HG03520 (cell line): ENCODE results near the gene MRPL2.
"Not testable (repeated sequence)": the region's sequence is repeated elsewhere in the genome, so short reads cannot be mapped to it uniquely, and the experiment has no call there.

ENCODE experiments used
- ATAC-seq: cut with Tn5 transposase; IDR thresholded peaks from one replicate; pipeline ENCODE4 v1.9.1; 2021; ENCODE audit warnings: mild to moderate bottlenecking, moderate library complexity; ENCODE audit not compliant: unreplicated experiment

MRPL2 gene

DNA sequence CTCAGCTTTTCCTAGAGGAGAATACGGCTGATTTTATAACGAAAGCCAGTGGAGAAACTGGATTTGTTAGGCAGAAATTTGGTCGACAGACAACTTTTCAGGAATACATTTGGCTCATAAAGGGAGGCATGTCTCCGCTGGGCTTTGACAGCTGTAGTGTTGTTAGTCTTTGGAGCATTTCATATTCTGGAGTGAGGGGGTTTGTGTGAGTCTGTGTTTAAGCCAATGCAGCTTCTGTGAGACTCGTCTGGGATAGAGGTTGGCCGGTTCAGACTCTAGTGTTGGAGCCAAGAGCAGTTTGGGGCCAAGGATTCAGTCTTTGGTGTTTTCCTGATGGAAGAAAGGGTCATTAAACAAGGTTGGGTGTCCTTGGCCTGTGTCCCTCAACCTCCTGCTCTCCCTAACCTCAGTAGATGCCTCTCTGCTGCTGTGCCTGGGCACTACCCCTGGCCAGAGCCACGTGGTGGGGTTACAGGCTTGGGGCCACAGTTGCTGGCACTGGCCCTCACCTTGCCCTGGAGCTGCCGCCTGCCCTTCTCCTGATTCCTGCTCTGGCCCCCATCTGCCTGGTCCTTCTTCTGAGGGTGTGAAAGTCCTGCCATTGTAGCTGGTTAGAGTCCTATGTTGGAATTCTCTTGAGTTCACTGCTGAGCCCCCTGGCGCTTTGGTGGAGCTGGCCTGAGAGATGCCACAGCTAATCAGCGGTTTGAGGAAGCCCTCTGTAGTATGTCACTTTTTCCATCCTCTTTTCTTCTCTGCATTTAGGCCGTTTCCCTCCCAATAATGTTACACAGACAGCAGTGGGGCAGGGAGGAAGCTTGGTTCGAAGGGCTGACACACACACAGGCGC is 23.8 kb upstream of the MRPL2 start:
- ATAC-seq, result no peak

DNA sequence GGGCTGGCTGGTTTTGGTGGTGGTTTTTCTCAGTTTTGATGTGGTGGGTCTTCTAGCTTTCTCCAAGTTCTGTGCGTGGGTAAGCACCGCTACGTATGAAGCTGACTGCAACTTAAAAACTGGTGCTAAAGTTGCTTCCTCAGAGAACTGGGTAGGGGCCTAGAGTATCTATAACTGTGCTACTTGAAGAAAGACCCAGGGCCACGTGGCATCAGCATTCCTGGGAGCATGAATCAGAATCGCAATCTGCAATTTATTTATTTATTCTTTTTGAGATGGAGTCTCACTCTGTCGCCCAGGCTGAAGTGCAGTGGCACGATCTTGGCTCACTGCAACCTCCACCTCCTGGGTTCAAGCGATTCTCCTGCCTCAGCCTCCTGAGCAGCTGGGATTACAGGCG is 22.7 kb upstream of the MRPL2 start:
- ATAC-seq, result not testable (repeated sequence)

DNA sequence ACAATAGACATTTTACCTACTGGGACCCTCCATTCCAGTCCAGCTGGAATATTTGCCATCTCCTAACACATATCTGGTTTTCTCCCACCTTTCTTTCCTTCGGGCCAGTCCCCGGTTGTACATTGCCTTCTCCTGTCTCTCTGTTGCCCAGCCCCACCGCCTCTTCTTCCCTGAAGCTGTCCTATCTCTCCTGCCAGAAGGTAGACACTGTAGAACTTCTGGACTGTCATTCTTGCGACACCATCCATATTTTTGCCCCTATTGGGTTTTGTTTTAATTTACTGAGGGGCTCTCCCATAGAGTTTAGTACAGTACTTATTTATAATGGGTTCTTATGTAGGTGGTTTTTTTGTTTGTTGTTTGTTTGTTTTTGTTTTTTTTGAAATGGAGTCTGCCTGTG is 21.8 kb upstream of the MRPL2 start:
- no peak for ATAC-seq

DNA sequence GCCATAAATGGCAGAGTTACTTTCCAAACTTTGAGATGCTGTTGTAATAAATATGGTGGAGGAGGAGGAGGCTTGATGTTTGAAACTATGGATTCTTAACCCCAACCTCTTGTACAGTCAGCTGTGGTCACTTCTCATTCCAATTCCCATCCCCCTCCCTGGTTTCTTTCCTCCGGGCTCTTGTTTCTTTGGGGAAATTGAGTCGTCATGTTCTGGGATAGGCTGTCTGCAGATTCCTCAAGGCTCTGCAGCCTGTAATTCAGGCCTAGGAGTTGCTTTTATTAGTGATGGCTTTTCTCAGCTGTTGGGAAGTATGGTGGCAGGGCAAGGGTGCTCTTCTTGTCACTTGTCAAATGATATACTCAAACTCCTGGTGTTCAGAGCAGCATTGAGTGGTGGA is 19.5 kb upstream of the MRPL2 start:
- ATAC-seq, result no peak

- no peak for ATAC-seq
These were observed 18.8 kb upstream of the MRPL2 start for GRCh38 chr6:43077981-43078511.

DNA sequence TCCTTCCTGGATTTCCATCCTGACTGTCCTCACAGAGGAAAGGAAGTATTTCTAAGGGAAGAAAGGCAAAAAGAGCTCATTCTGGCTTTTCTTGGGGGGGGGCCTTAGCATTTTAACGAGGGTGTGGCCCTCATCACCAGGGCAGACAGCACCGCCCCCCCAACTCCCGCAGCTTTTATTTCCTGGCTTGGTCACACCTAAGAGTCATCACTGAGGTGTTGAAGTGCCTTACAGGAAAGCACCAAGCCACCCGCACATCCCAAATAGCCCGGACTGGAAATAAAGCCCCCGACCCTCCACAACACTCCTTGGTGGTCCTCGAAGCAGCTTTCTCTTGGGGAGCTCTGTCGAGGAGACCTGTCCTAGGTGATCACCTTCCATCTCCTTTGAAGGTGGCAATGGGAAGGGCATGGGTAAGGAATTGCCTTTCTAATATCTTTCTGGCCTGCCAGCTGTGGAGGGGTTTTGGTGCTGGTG is 18.1 kb upstream of the MRPL2 start:
- ATAC-seq, result no peak

- ATAC-seq, result no peak
These were observed 17.5 kb upstream of the MRPL2 start for GRCh38 chr6:43076464-43077332.

GRCh38 chr6:43075670-43076463 is 16.6 kb upstream of the MRPL2 start, which contains the start of gene PTK7:
Gene PTK7 (plus strand): TSS chr6:43076314. CDS start chr6:43076489, 175 bp downstream.
- no peak for ATAC-seq

DNA sequence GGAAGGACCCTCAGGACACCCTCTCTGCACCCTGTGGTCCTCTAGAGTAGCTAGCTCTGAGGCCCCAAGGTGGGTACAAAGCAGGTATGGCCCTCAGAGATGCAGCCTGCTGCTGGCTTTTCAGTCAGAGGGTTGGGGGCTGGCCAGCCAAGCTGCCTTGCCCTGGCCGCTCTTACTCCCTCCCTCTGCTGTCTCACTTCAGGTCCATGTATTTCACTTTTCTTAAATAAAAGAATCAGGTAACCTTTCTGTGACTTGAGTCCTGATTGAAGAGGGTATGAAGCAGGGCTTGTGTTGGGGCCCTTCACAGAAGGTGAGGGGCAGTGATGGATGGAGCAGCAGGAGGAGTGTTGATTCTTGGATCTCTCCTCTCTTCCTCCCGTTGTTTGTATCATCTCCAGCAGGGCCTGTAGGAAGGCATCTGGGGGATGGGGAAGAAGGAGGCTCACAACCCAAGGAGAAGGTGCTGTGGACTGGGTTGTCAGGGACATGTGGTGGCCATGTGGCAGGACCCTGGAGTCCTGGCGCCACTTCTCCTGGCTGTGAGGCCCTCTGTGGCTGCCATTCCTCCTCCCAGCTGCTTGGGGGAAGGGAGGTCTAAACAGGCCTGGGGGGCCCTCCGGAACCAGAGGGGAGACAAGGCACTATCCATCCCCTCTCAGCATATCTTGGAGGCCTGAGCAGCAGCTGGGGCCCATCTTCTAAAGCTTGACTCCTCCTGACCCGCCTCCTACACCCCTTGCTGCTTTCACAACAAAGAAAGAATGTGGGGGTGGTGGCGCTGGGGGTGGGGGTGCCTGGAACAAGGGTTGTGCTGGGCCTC is 15.8 kb upstream of the MRPL2 start:
- no peak for ATAC-seq

- no peak for ATAC-seq
These were observed 10.9 kb upstream of the MRPL2 start for GRCh38 chr6:43070028-43070632.

- ATAC-seq, result no peak
These were observed 3.6 kb upstream of the MRPL2 start for GRCh38 chr6:43062818-43063217.

DNA sequence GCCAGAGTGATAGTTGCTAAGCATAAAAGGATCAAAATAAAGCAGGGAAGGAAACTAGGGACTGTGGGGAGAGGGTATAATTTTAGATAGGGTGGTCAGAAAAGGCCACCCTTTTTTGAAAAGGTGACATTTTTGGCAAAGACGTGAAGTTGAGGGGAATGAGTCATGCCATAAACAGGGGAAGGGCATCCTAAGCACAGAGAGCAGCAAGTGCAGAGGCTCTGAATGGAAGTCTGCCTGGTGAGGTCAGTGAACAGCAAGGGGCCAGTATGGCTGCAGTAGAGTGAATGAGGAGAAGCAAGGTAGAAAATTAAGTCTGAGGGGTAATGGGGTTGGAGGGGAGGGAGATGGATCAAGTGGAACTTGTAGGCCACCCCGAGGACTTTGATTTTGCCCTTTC is 2.6 kb upstream of the MRPL2 start:
- ATAC-seq, result no peak

DNA sequence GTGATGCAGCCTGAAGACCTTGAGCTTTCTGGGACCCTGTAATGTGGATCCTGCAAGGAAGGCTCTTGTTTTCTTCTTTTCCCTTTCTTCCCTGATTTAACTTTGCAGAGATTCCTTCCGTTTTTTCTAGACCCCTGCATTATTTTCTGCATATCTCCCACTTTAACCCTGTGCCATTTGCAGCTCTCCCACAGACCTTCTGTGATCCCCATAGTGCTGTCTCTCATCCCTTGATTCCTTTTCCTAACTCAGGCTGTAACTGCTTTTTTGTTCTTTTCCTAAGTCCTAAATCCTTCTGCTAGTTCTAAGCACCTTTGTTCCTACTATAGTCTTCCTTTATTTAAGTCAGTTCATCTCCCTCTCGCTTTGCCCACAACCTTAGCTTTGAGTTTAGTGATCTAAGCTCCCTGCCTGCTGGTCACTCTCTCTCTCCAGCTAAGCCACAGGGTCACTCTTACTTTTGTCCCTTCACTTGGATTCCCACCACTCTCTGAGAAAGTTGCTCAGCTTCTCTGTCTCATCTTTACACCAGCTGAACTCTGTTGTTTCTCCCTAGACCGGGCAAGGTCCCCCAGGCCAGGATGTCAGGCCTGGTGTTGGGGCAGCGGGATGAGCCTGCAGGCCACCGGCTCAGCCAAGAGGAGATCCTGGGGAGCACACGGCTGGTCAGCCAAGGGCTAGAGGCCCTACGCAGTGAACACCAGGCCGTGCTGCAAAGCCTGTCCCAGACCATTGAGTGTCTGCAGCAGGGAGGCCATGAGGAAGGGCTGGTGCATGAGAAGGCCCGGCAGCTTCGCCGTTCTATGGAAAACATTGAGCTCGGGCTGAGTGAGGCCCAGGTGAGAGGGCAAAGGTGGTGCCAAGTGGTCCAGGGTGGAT is 1.8 kb upstream of the MRPL2 start:
- ATAC-seq, result no peak

DNA sequence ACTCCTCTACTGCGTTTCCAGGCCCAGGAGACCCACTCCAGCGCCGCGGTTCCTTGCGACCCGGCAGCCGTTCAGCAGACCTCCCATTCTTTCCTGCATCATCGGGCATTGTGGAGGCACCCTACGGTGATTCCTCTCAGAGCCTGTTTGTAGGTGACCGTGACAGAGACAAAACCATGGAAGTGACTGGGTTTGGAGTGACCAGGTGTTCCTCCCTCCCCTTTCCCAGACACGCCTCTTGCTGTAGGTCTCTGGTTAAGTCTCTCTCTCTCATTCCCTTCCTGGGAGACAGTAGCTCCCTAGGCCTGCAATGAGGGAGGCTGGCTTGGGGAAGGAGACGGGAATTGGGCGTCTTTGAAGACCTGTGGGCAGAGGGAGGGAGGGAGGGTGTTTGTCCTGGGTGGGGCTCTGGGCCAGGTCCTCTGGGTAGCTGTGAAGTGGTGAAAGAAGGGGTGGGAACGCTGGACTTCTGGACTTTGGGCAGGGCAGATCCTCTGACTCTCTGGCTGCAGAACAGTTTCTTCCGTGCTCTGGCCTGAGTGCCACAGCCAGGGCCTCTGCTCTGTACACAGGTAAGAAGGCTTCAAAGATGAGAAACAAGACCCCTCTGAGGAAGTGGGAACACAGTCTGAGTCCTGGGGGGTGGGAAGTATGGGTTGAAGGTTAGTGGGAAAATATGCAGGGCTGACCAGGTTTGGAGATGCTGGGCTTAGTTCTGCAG is 960 bp upstream of the MRPL2 start:
- peak; percentile 23 for ATAC-seq

- ATAC-seq, result no peak
These were observed 703 bp downstream of the MRPL2 start for GRCh38 chr6:43058531-43058930.

DNA sequence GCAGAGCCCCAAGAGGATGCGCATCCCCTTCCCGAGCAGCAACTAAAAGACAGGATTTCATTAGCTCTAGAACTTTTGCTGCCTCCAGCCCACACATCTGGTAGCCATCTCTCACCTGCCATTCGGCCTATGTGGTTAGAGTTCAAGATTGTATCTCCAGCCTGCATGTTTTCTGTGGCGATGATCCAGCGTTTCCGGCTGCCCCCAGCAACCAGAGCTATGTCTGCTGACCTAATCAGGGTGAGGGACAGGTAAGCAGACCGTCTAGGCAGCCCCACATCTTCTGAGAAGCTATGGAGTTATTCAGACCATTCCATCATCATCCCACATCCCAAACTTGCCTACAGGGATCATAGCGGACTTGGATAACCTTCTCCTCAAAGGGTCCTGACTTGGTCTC is 3.3 kb downstream of the MRPL2 start:
- ATAC-seq, result no peak

GRCh38 chr6:43054206-43054943 is 4.9 kb downstream of the MRPL2 start:
- ATAC-seq, result no peak
